IMR-90 (cell line): ENCODE results near the gene CACNA1D.
"Not testable (repeated sequence)": the region's sequence is repeated elsewhere in the genome, so short reads cannot be mapped to it uniquely, and the experiment has no call there.

Source experiments
- BHLHE40 ChIP-seq: fragments of 150-350 bp; IDR thresholded peaks from 2 replicates; pipeline ENCODE4 v1.6.1; 2016; ENCODE audit warnings: mild to moderate bottlenecking, low read depth, low read length
- CEBPB ChIP-seq: IDR thresholded peaks from 2 replicates; pipeline ENCODE4 v1.6.1; 2012; ENCODE audit warnings: low read depth, low read length, improper control_type of control experiment
- CHD1 ChIP-seq: IDR thresholded peaks from 2 replicates; pipeline ENCODE4 v1.6.1; 2012; ENCODE audit warnings: low read depth, low read length, improper control_type of control experiment
- ELK1 ChIP-seq: fragments of 150-350 bp; IDR thresholded peaks from 2 replicates; pipeline ENCODE4 v1.6.1; 2016; ENCODE audit warnings: low read depth, mild to moderate bottlenecking, low read length, moderate library complexity, borderline replicate concordance
- MAFK ChIP-seq: IDR thresholded peaks from 2 replicates; pipeline ENCODE4 v1.6.1; 2012; ENCODE audit warnings: low read depth, low read length, improper control_type of control experiment
- MAZ ChIP-seq: IDR thresholded peaks from 2 replicates; pipeline ENCODE4 v1.6.1; 2012; ENCODE audit warnings: low read depth, mild to moderate bottlenecking, low read length, improper control_type of control experiment, moderate library complexity, borderline replicate concordance
- POLR2A ChIP-seq: IDR thresholded peaks from 2 replicates; pipeline ENCODE4 v1.6.1; 2012; ENCODE audit warnings: mild to moderate bottlenecking, low read depth, low read length
- RAD21 ChIP-seq: IDR thresholded peaks from 2 replicates; pipeline ENCODE4 v1.6.1; 2012; ENCODE audit warnings: low read length, improper control_type of control experiment
- RCOR1 ChIP-seq: IDR thresholded peaks from 2 replicates; pipeline ENCODE4 v1.6.1; 2012; ENCODE audit warnings: mild to moderate bottlenecking, low read length, improper control_type of control experiment; ENCODE audit not compliant: insufficient replicate concordance
- RFX5 ChIP-seq: IDR thresholded peaks from 2 replicates; pipeline ENCODE4 v1.8.0; 2012; ENCODE audit warnings: low read depth, mild to moderate bottlenecking, low read length, moderate library complexity
- SMC3 ChIP-seq: fragments of 150-350 bp; IDR thresholded peaks from 2 replicates; pipeline ENCODE4 v1.6.1; 2016; ENCODE audit warnings: low read depth, mild to moderate bottlenecking, antibody characterized with exemption, low read length, moderate library complexity
- TF ChIP-seq, protein P1 (sequence below): conservative IDR thresholded peaks from 2 replicates; pipeline ENCODE4 v1.5.1; 2012; ENCODE audit warnings: mild to moderate bottlenecking, low read depth, low read length, improper control_type of control experiment

- TF ChIP-seq, protein P1, sequence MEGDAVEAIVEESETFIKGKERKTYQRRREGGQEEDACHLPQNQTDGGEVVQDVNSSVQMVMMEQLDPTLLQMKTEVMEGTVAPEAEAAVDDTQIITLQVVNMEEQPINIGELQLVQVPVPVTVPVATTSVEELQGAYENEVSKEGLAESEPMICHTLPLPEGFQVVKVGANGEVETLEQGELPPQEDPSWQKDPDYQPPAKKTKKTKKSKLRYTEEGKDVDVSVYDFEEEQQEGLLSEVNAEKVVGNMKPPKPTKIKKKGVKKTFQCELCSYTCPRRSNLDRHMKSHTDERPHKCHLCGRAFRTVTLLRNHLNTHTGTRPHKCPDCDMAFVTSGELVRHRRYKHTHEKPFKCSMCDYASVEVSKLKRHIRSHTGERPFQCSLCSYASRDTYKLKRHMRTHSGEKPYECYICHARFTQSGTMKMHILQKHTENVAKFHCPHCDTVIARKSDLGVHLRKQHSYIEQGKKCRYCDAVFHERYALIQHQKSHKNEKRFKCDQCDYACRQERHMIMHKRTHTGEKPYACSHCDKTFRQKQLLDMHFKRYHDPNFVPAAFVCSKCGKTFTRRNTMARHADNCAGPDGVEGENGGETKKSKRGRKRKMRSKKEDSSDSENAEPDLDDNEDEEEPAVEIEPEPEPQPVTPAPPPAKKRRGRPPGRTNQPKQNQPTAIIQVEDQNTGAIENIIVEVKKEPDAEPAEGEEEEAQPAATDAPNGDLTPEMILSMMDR, result not testable (repeated sequence)
- TF ChIP-seq POLR2A, RCOR1, RAD21, RFX5, BHLHE40, SMC3, CEBPB, MAZ, ELK1, MAFK, CHD1: not testable (repeated sequence)
Observed at GRCh38 chr3:53476372-53476771, 18.0 kb upstream of the CACNA1D start.
